A673 (cell line): Measurements from ENCODE around the gene BTG2. TPM values are rescaled to one million over a fixed set of nuclear protein-coding genes. Genes with fewer than 3 reads are reported as not detected.

ENCODE experiments used
- BruUV-seq: library from RNA; stranded (reverse); fragments of 400-500 nt; replicated peaks from 2 replicates; lab custom pipeline; 2021; lab: Mats Ljungman, UMichigan
- CTCF ChIA-PET: fragments of 300-600 bp; sonication (Branson Sonifier 250); formaldehyde crosslinking; loops from one replicate; lab custom pipeline; 2022; ENCODE audit warnings: antibody characterized with exemption; lab: Charles Lee
- POLR2A ChIA-PET: fragments of 300-600 bp; sonication (Branson Sonifier 250); formaldehyde crosslinking; loops from one replicate; lab custom pipeline; 2022; ENCODE audit warnings: antibody characterized with exemption; ENCODE audit not compliant: low non-redundant PET; lab: Charles Lee
- DNase-seq: peaks from one replicate; pipeline ENCODE4 v3.0.0-alpha.2; 2015; ENCODE audit warnings: low spot score
- H3K27ac ChIP-seq: fragments of 200-600 bp; sonication (generic); 2 replicates; pipeline ENCODE4 v1.5.1; 2016; ENCODE audit warnings: mixed run types, low read depth, mild to moderate bottlenecking, mixed read lengths, antibody characterized with exemption, low read length; ENCODE audit not compliant: poor library complexity, severe bottlenecking
- H3K27me3 ChIP-seq: fragments of 200-600 bp; sonication (generic); replicated peaks from 2 replicates; pipeline ENCODE4 v1.6.1; 2017; ENCODE audit warnings: mixed run types, low read depth, mild to moderate bottlenecking, mixed read lengths, antibody characterized with exemption, low read length; ENCODE audit not compliant: insufficient read depth, poor library complexity
- H3K36me3 ChIP-seq: fragments of 200-600 bp; sonication (generic); 2 replicates; pipeline ENCODE4 v1.6.1; 2016; ENCODE audit warnings: mixed run types, mild to moderate bottlenecking, mixed read lengths, antibody characterized with exemption, low read length; ENCODE audit not compliant: insufficient read depth, poor library complexity, severe bottlenecking
- H3K4me1 ChIP-seq: fragments of 200-600 bp; sonication (generic); 2 replicates; pipeline ENCODE4 v1.6.1; 2017; ENCODE audit warnings: mixed run types, mild to moderate bottlenecking, mixed read lengths, antibody characterized with exemption, low read length; ENCODE audit not compliant: insufficient read depth, poor library complexity, severe bottlenecking
- H3K4me3 ChIP-seq: fragments of 200-600 bp; sonication (generic); 2 replicates; pipeline ENCODE4 v1.5.1; 2016; ENCODE audit warnings: low read depth, mixed run types, mild to moderate bottlenecking, mixed read lengths, low read length; ENCODE audit not compliant: poor library complexity, severe bottlenecking
- H3K9me3 ChIP-seq: fragments of 200-600 bp; sonication (generic); 2 replicates; pipeline ENCODE4 v1.6.1; 2016; ENCODE audit warnings: mixed run types, low read depth, mild to moderate bottlenecking, mixed read lengths, antibody characterized with exemption, low read length; ENCODE audit not compliant: poor library complexity, severe bottlenecking
- CTCF ChIP-seq: fragments of 300-800, 200-600 bp; sonication (generic); conservative IDR thresholded peaks from 2 replicates; pipeline ENCODE4 v1.5.1; 2017; ENCODE audit warnings: low read depth, mild to moderate bottlenecking, antibody characterized with exemption, low read length, moderate library complexity, mixed read lengths
- EZH2 ChIP-seq: fragments of 200-600 bp; sonication (generic); IDR thresholded peaks from 2 replicates; pipeline ENCODE4 v1.6.1; 2017; ENCODE audit warnings: borderline replicate concordance, low read depth, mild to moderate bottlenecking, mixed read lengths, antibody characterized with exemption, low read length; ENCODE audit not compliant: poor library complexity, severe bottlenecking
- intact Hi-C: fragments of 100-400 bp; cut with micrococcal nuclease; formaldehyde crosslinking; loops from one replicate; pipeline ENCODE4 v1.10.0; 2022; ENCODE audit not compliant: unreplicated experiment
- total RNA-seq: library from RNA; stranded (reverse); gene quantifications from 2 replicates; pipeline ENCODE4 v1.2.3, GENCODE V29; 2021

Gene BTG2
- total RNA-seq, 1 experiment from 2014 or later: 9.3 TPM

- CTCF ChIA-PET: interaction anchor here (0.8 to 2.0 kb wide), 2 partner anchors 10 to 61 kb away, joined by 6 to 8 read pairs; no protein-coding TSS in a partner anchor
- no TSS peak for BruUV-seq
- TF ChIP-seq CTCF (no peak), EZH2 (no peak)
- Histone ChIP-seq H3K36me3 (no peaks in the 10 kb centered on the region), H3K4me1 (peaks cover 18% of the 10 kb centered on the region), H3K4me3 (no peak overlapping the region), H3K27ac (no peak overlapping the region), H3K9me3 (no peaks in the 10 kb centered on the region), H3K27me3 (no peaks in the 10 kb centered on the region)
- DNase-seq: no peak
- intact Hi-C loops: no loop called here
- POLR2A ChIA-PET: no interaction called here
These were observed 28.3 kb upstream of the BTG2 start for GRCh38 chr1:203276916-203277545.

GRCh38 chr1:203278082-203278884 lies 27.0 kb upstream of the BTG2 start:
- peaks cover 5% of the 10 kb centered on the region for H3K4me1 ChIP-seq
- no peaks in the 10 kb centered on the region for H3K36me3 ChIP-seq
- CTCF ChIA-PET: interaction anchor here (2.0 kb wide), 1 partner anchor 11 kb away, joined by 8 read pairs; no protein-coding TSS in a partner anchor
- intact Hi-C loops: no loop called here
- POLR2A ChIA-PET: no interaction called here
- no peaks in the 10 kb centered on the region for H3K27me3 ChIP-seq
- no peak overlapping the region for H3K4me3 ChIP-seq
- no peak overlapping the region for H3K27ac ChIP-seq
- no TSS peak for BruUV-seq
- no peaks in the 10 kb centered on the region for H3K9me3 ChIP-seq
- TF ChIP-seq CTCF (no peak), EZH2 (no peak)
- no peak for DNase-seq

GRCh38 chr1:203278885-203279406 lies 26.4 kb upstream of the BTG2 start:
- Histone ChIP-seq H3K4me3 (no peak overlapping the region), H3K27ac (no peak overlapping the region), H3K36me3 (no peaks in the 10 kb centered on the region), H3K27me3 (no peaks in the 10 kb centered on the region), H3K9me3 (no peaks in the 10 kb centered on the region), H3K4me1 (no peaks in the 10 kb centered on the region)
- no TSS peak for BruUV-seq
- POLR2A ChIA-PET: no interaction called here
- CTCF ChIA-PET: no interaction called here
- TF ChIP-seq CTCF (no peak), EZH2 (no peak)
- DNase-seq: no peak
- intact Hi-C loops: no loop called here
